Prostate gland (tissue), 2 donors: ENCODE data around the gene RAB25. TPM values are rescaled to one million over a fixed set of nuclear protein-coding genes. Genes with fewer than 3 reads are reported as not detected.

ENCODE experiments used
- DNase-seq: peaks from one replicate; pipeline ENCODE4 v3.0.0-alpha.2; 2019; ENCODE audit warnings: low spot score
- H3K27ac ChIP-seq, 2 donors: fragments of 200-600 bp; sonication (generic); 2 replicates each; pipeline ENCODE4 v1.5.1; 2017 to 2019
- H3K27me3 ChIP-seq: fragments of 200-600 bp; sonication (generic); replicated peaks from 2 replicates; pipeline ENCODE4 v1.5.1; 2019; ENCODE audit not compliant: insufficient read depth
- H3K36me3 ChIP-seq, 2 donors: fragments of 200-600 bp; sonication (generic); 1 replicate in 1 of 2; 2 replicates in 1 of 2; pipeline versions ENCODE4 v1.5.1 to v1.8.1; 2017 to 2019
- H3K4me1 ChIP-seq: fragments of 200-600 bp; sonication (generic); replicated peaks from 2 replicates; pipeline ENCODE4 v1.5.1; 2019
- H3K4me3 ChIP-seq, 2 donors: fragments of 200-600 bp; sonication (generic); 2 replicates each; pipeline ENCODE4 v1.5.1; 2017 to 2019
- H3K9me3 ChIP-seq: fragments of 200-600 bp; sonication (generic); 2 replicates; pipeline ENCODE4 v1.5.1; 2017
- CTCF ChIP-seq, 4 experiments: fragments of 200-600 bp in 2 of 4; fragments of 450-650 bp in 2 of 4; sonication (generic) in 2 of 4; IDR thresholded peaks; 1 replicate in 3 of 4; 2 replicates in 1 of 4; pipeline ENCODE4 v1.5.1; 2016 to 2019; ENCODE audit warnings: antibody characterized with exemption in 4 of 4, mild to moderate bottlenecking in 2 of 4, moderate library complexity in 2 of 4
- POLR2A ChIP-seq: fragments of 450-650 bp; IDR thresholded peaks from one replicate; pipeline ENCODE4 v1.6.1; 2016; ENCODE audit warnings: antibody characterized with exemption, mild to moderate bottlenecking
- POLR2AphosphoS5 ChIP-seq: sonication (generic); formaldehyde crosslinking; IDR thresholded peaks from one replicate; pipeline ENCODE4 v1.6.1; 2017; ENCODE audit warnings: antibody characterized with exemption
- WGBS: methylation state at CpG from one replicate; pipeline ENCODE4 v1.1.5; 2018; 5-methylcytosine and 5-hydroxymethylcytosine counted together
- intact Hi-C: fragments of 100-400 bp; cut with DNase I; formaldehyde crosslinking; loops from one replicate; pipeline ENCODE4 v1.14.2; 2022
- total RNA-seq, 2 donors: library from RNA; depleted of rRNA; stranded (reverse); fragments of >200 nt; gene quantifications; one replicate each; pipeline ENCODE4 v1.1.0, GENCODE V29; 2016

The RAB25 gene
- total RNA-seq, 2 donors from 2014 or later: 33.5 to 100 TPM

DNA sequence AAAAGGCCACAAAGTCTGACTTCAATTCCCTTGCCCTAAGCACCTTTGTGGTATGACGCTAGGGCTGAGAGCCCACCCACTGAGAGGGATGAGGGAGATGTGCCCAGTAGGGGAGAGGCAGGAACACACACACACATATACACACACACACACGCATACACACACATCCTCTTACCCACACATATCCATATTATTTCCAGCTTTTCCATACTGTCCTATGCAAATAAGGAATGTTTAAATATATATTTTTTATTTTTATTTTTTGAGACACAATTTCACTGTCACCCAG, 3.0 kb downstream of the RAB25 start:
- intact Hi-C loops: no loop called here
- WGBS: 56% methylated on average over 2 of the region's 2 CpGs
- H3K36me3 ChIP-seq: no peaks in the 10 kb centered on the region

GRCh38 chr1:156064615-156065014, 3.7 kb downstream of the RAB25 start:
- no peak for DNase-seq
- Histone ChIP-seq H3K27me3 (no peaks in the 10 kb centered on the region), H3K4me3 (no peak overlapping the region), H3K9me3 (no peaks in the 10 kb centered on the region), H3K36me3 (no peaks in the 10 kb centered on the region), H3K4me1 (no peaks in the 10 kb centered on the region), H3K27ac (no peak overlapping the region)
- 89% methylated on average over 2 of the region's 2 CpGs for WGBS
- TF ChIP-seq POLR2A (no peak), CTCF (IDR thresholded peaks at IDR 0.05) (no peak), POLR2AphosphoS5 (no peak)
- intact Hi-C loops: no loop called here

More for the DNA sequence above, 3.0 kb downstream of the RAB25 start:
- H3K27ac ChIP-seq: no peak overlapping the region
- no peaks in the 10 kb centered on the region for H3K27me3 ChIP-seq
- H3K9me3 ChIP-seq: no peaks in the 10 kb centered on the region
- no peak overlapping the region for H3K4me3 ChIP-seq
- no peaks in the 10 kb centered on the region for H3K4me1 ChIP-seq
- DNase-seq: no peak
- no peak for TF ChIP-seq POLR2A
- no peak for TF ChIP-seq POLR2AphosphoS5
- no peak for TF ChIP-seq CTCF (IDR thresholded peaks at IDR 0.05)

DNA sequence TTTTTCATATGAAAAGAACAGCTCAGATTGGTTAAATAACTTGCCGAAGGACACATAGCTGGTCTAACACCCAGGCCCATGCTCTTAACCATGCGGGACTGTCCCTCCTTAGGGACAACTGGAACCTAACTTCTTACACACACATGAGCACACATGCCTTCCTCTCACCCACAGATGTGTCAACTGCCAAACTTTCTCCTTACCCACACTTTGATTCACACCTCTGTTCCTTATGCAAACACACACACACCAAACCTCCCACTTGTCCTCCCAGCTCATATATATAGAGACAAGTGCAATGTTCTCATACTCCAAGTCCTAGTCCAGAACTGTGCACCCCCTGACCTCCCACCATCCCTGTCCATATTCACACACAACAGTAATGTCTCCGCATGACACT, 4.3 kb downstream of the RAB25 start:
- no peaks in the 10 kb centered on the region for H3K4me1 ChIP-seq
- H3K27me3 ChIP-seq: no peaks in the 10 kb centered on the region
- TF ChIP-seq CTCF (IDR thresholded peaks at IDR 0.05): no peak
- no peak for TF ChIP-seq POLR2A
- no peak for TF ChIP-seq POLR2AphosphoS5
- H3K36me3 ChIP-seq: no peaks in the 10 kb centered on the region
- H3K9me3 ChIP-seq: no peaks in the 10 kb centered on the region
- H3K4me3 ChIP-seq: no peak overlapping the region
- intact Hi-C loops: no loop called here
- DNase-seq: no peak
- 75% methylated on average over 3 of the region's 3 CpGs for WGBS
- no peak overlapping the region for H3K27ac ChIP-seq

DNA sequence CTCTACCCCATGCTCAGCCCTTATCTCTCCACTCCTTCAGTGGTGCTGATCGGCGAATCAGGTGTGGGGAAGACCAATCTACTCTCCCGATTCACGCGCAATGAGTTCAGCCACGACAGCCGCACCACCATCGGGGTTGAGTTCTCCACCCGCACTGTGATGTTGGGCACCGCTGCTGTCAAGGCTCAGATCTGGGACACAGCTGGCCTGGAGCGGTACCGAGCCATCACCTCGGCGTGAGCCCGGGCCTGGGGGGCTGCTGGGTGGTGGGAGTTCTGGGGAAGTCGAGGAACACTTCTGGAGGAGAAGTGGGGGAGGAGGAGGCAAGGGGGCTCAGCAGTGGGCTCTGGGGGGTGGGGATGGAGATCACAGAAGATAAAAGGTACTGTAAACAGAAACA, 4.9 kb downstream of the RAB25 start:
- no peak overlapping the region for H3K4me3 ChIP-seq

More for the DNA sequence above, 4.9 kb downstream of the RAB25 start:
- no peak overlapping the region for H3K27ac ChIP-seq
- no peaks in the 10 kb centered on the region for H3K27me3 ChIP-seq
- DNase-seq: no peak
- WGBS: 80% methylated on average over 16 of the region's 16 CpGs
- no peaks in the 10 kb centered on the region for H3K36me3 ChIP-seq
- TF ChIP-seq POLR2A: no peak
- no peak for TF ChIP-seq CTCF (IDR thresholded peaks at IDR 0.05)
- TF ChIP-seq POLR2AphosphoS5: no peak
- intact Hi-C loops: no loop called here
- H3K4me1 ChIP-seq: no peaks in the 10 kb centered on the region
- H3K9me3 ChIP-seq: no peaks in the 10 kb centered on the region
